Glomerular visceral epithelial cell (primary cell): Measurements from ENCODE around the gene RTKN.
A peak's percentile ranks its signal among the peaks of the same experiment; 100 is the strongest.

Experiments
- DNase-seq: peaks from one replicate; pipeline ENCODE4 v3.0.0-alpha.2; 2016; ENCODE audit errors: extremely low spot score

Gene RTKN

DNA sequence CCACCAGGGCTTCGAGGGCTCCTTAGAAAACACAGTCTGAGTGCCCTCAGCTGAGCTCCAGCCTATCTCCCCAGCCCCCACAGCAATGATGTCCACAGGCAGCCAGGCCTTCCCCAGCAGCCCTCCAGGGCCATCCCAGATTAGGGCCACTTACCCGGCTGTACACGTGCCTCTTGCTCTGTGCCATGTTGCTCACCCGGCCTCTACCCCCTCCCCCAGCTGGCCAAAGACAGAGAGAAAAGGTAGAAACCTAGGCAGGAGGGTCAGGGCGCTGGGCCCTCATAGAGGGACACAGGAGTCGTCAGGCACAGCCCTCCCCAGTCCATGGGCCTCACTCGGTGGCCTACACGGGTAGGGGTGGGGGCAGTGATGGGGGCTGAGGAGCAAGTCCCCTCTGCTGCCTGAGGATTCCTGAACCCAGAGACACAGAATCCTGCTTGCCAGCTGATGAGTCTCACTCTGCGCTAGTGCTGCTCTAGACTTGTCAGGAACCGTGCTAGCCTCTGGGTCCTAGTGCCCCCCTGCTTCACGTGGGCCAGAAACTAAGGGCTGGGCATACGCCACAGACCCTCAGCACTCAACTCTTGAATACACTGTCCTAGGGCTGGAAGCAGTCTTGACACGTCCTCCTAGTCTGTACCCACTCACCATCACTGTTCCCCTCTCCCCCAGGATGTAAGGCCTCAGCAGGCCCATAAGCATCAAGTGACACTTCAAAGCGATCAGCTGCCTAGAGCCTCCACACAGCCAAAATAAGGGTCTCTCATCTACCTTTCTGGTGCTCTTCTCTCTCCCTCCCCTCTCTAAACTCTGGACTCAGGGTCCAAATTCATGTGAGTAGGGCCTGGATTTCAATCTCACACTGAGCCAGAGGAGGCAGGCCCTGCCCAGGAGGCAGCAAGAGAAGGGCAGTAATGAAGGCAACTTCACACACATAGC, 61.6 kb downstream of the RTKN start, which contains the start of gene DCTN1:
DCTN1 (minus strand) TSS at position 461 of the 939 bp plus-strand sequence; CDS start at position 187, 274 bp downstream.
- peak; percentile 39 for DNase-seq

DNA sequence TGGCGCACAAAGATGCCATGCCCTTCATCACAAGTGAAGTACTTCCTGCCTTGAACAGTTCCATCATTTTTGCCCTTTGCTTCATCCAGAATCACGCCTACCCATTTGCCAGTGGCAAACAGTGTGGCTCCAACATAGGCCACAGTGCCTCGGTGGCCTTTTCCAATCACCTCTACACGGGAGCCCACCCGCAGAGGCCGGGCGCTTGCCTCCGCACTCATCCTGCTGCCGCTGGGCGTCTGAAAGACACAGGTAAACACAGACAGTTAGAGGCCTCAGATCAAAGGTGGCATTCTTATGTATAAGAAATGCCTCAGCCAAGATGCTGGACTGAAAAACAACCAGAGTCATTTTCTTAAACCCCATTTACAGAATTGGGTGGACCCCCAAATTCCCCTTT, 63.7 kb downstream of the RTKN start:
- DNase-seq = no peak

DNA sequence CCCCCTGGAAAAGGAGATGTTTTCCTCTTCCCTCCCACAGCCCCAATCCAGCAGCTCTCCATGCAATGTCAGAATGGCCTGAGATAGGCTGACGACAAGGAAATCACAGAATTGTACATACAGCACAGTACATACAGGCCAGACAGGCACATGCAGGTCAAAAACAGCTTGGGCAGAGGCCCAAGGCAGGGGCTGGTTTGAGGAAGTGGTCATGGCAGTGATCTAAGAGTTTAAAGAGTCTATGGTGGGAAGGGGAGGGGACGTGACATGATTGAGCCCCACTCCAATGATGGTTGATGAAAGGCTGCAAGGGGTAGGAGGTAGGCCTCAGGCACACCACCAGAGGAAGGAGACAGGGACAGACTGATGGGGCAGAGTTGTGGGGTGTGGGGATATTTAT, 65.9 kb downstream of the RTKN start:
- DNase-seq = no peak
